Neural progenitor cell (in vitro differentiated cells): Measurements from ENCODE around the gene NIPAL3.

ENCODE experiments used
- CTCF ChIP-seq: fragments of 200-600 bp; sonication (generic); IDR thresholded peaks from 2 replicates; pipeline ENCODE4 v1.5.1; 2017; ENCODE audit warnings: antibody characterized with exemption, mild to moderate bottlenecking
- EZH2 ChIP-seq: fragments of 200-600 bp; sonication (generic); IDR thresholded peaks from 2 replicates; pipeline ENCODE4 v1.6.1; 2017; ENCODE audit warnings: antibody characterized with exemption, mild to moderate bottlenecking, moderate library complexity
- EZH2phosphoT487 ChIP-seq: fragments of 200-600 bp; sonication (generic); IDR thresholded peaks from 2 replicates; pipeline ENCODE4 v1.6.1; 2017; ENCODE audit warnings: antibody characterized with exemption

- TF ChIP-seq CTCF (no peak), EZH2phosphoT487 (no peak), EZH2 (no peak)
These were observed 6.1 kb upstream of the NIPAL3 start for GRCh38 chr1:24409535-24409934.
